ENCODE measurements around the gene MYPOP. TPM values are rescaled to one million over a fixed set of nuclear protein-coding genes. Genes with fewer than 3 reads are reported as not detected.
A peak's percentile ranks its signal among the peaks of the same experiment; 100 is the strongest.

MYPOP gene
- total and polyA plus RNA-seq, 11 donors: 7.9 to 16.0 (median 9.8) TPM

DNA sequence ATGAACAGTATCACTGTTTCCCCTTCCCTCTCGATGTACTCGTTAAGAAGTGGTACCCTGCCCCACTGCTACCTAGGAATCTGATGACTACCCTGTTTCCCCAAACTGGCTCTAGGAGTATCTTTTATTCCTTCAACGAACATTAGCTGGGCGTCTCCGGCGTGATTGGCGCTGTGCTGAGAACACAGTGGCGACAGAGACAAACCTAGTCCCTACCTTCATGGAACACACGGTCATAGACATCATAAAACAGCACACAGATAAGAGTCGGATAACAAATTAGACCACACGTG lies 40.2 kb downstream of the MYPOP start:
- no peaks in the 10 kb centered on the region for H3K9me3 ChIP-seq
- DNase-seq (no peak), ATAC-seq (no peak)
- H3K27ac ChIP-seq: peak overlapping the region; percentile 80 to 96 (median 92)
- no peak for TF ChIP-seq CTCF (IDR thresholded peaks at IDR 0.05)
- TF ChIP-seq POLR2A (IDR thresholded peaks at IDR 0.05): no peak
- intact Hi-C loops (cut with DNase I): loop anchor here in 1 of 10 donors (5.0 kb wide), 1 partner anchor 155 kb away; no protein-coding TSS in a partner anchor
- 0 to 2% (median 1%) methylated on average over 11 of the region's 11 CpGs for WGBS, 4 donors
- H3K27me3 ChIP-seq: peaks cover 8 to 27% (median 16%) of the 10 kb centered on the region in 9 donors
- H3K4me1 ChIP-seq: peaks cover 0 to 28% (median 21%) of the 10 kb centered on the region in 12 donors
- peak overlapping the region; percentile 65 to 98 (median 92) for H3K4me3 ChIP-seq
- H3K36me3 ChIP-seq: peaks cover 0 to 33% (median 21%) of the 10 kb centered on the region in 9 donors

GRCh38 chr19:45860359-45861259 lies 41.8 kb downstream of the MYPOP start:
- intact Hi-C loops (cut with DNase I): loop anchor here in 1 of 10 donors (5.0 kb wide), 1 partner anchor 157 kb away; no protein-coding TSS in a partner anchor
- DNase-seq: no peak
- 90 to 93% (median 92%) methylated on average over 14 to 15 of the region's 15 CpGs for WGBS, 4 donors
- Histone ChIP-seq H3K27ac (no peak overlapping the region), H3K9me3 (no peaks in the 10 kb centered on the region), H3K4me1 (peaks cover 0 to 28% (median 21%) of the 10 kb centered on the region in 12 donors), H3K36me3 (peaks cover 0 to 47% (median 24%) of the 10 kb centered on the region in 9 donors), H3K4me3 (no peak overlapping the region), H3K27me3 (peaks cover 8 to 22% (median 16%) of the 10 kb centered on the region in 9 donors)
- no peak for ATAC-seq
- TF ChIP-seq POLR2A (IDR thresholded peaks at IDR 0.05): no peak
- no peak for TF ChIP-seq CTCF (IDR thresholded peaks at IDR 0.05)

- peak in 1 of 4 donors; percentile 16 for ATAC-seq
- intact Hi-C loops (cut with DNase I): no loop called here
- Histone ChIP-seq H3K27me3 (no peaks in the 10 kb centered on the region), H3K4me3 (no peak overlapping the region), H3K9me3 (no peaks in the 10 kb centered on the region), H3K4me1 (no peaks in the 10 kb centered on the region), H3K36me3 (peaks cover 0 to 93% (median 70%) of the 10 kb centered on the region in 9 donors), H3K27ac (no peak overlapping the region)
- WGBS, 4 donors: 90 to 95% (median 94%) methylated on average over 15 to 16 of the region's 16 CpGs
- no peak for DNase-seq
- TF ChIP-seq POLR2A (IDR thresholded peaks at IDR 0.05) (no peak), CTCF (IDR thresholded peaks at IDR 0.05) (no peak)
Observed at GRCh38 chr19:45854167-45854778, 48.1 kb downstream of the MYPOP start.

- Histone ChIP-seq H3K4me1 (no peaks in the 10 kb centered on the region), H3K4me3 (no peak overlapping the region), H3K27me3 (no peaks in the 10 kb centered on the region), H3K27ac (no peak overlapping the region), H3K36me3 (peaks cover 4 to 93% (median 75%) of the 10 kb centered on the region in 9 donors), H3K9me3 (no peaks in the 10 kb centered on the region)
- ATAC-seq (peak in 1 of 4 donors; percentile 20), DNase-seq (no peak)
- WGBS, 4 donors: 82 to 87% (median 85%) methylated on average over 7 of the region's 7 CpGs
- intact Hi-C loops (cut with DNase I): no loop called here
- no peak for TF ChIP-seq CTCF (IDR thresholded peaks at IDR 0.05)
- no peak for TF ChIP-seq POLR2A (IDR thresholded peaks at IDR 0.05)
Observed at GRCh38 chr19:45852983-45853382, 49.4 kb downstream of the MYPOP start.

Data from heart left ventricle (tissue), 16 donors.